ENCODE measurements around the gene PDCD4.

DNA sequence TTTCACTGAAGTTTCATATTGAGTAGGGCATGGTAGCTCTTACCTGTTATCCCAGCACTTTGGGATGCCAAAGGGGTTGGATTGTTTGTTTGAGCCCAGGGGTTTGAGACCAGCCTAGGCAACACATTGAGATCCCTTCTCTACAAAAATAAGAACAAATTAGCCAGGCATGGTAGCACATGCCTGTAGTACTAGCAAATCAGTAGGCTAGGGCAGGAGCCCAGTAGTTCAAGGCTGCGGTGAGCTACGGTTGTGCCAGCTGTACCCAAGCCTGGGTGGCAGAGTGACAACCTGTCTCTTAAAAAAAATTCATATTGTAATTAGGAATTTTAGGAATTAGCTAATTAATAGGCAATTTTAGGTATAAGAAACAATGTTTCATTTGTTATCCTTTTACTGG, 29.3 kb downstream of the PDCD4 start:
- TF ChIP-seq POLR2A (IDR thresholded peaks at IDR 0.05) (no peak), POLR2AphosphoS5 (IDR thresholded peaks at IDR 0.05) (peak in 2 of 3 donors; percentile 17 to 34)

All from transverse colon (tissue), 3 donors.